Measurements from ENCODE around the gene FAM89A.

DNA sequence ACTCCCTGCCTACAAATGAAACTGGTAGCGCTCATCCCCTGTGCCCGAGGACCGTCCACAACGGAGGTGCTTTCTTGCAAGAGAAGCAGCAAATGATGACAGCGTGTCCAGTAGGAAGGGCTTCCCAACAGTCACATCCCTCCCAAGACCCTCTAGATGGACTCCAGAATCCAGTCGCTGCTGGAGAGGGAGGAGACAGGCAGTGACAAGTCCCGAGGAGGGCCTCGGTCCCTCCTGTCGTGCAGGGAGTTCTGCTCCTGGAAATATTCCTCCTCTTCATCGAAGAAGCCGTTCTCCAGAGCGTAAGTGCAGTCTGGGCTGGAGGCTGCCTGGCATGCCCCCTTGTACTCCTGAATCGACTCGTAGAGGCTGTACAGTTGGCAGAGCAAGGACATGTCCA is 20.3 kb downstream of the FAM89A start:
- no peak for TF ChIP-seq CTCF (IDR thresholded peaks at IDR 0.05; ENCODE audit: low read depth, low read length, poor library complexity, severe bottlenecking)
- TF ChIP-seq EZH2phosphoT487 (IDR thresholded peaks at IDR 0.05; ENCODE audit: borderline replicate concordance, low read length) = no peak

All from DOHH2 (cell line).